ENCODE results near the gene GPR61. TPM values are rescaled to one million over a fixed set of nuclear protein-coding genes. Genes with fewer than 3 reads are reported as not detected.

Gene GPR61
- total RNA-seq, 1 donor from 2014 or later = not detected

- TF ChIP-seq CTCF (IDR thresholded peaks at IDR 0.05; ENCODE audit: unreplicated experiment) = no peak
- no peak for DNase-seq (ENCODE audit: low spot score)
Measured at GRCh38 chr1:109501644-109502363, 37.9 kb upstream of the GPR61 start.

GRCh38 chr1:109502364-109502851, 37.3 kb upstream of the GPR61 start:
- no peaks in the 10 kb centered on the region for H3K9me3 Mint-ChIP-seq (ENCODE audit: unreplicated experiment)
- peaks cover 7% of the 10 kb centered on the region for H3K36me3 Mint-ChIP-seq (ENCODE audit: low read depth, unreplicated experiment)
- H3K4me3 Mint-ChIP-seq (ENCODE audit: unreplicated experiment) = no peak overlapping the region
- H3K27ac Mint-ChIP-seq (ENCODE audit: unreplicated experiment) = no peak overlapping the region
- H3K4me1 Mint-ChIP-seq (ENCODE audit: unreplicated experiment) = peaks cover 2% of the 10 kb centered on the region
- peaks cover 2% of the 10 kb centered on the region for H3K27me3 Mint-ChIP-seq (ENCODE audit: unreplicated experiment)
- no peak for TF ChIP-seq CTCF (IDR thresholded peaks at IDR 0.05; ENCODE audit: unreplicated experiment)
- DNase-seq (ENCODE audit: low spot score) = no peak

More at GRCh38 chr1:109501644-109502363, 37.9 kb upstream of the GPR61 start:
- Mint-ChIP-seq H3K27ac (ENCODE audit: unreplicated experiment) (no peak overlapping the region), H3K4me1 (ENCODE audit: unreplicated experiment) (peaks cover 2% of the 10 kb centered on the region), H3K36me3 (ENCODE audit: low read depth, unreplicated experiment) (peaks cover 7% of the 10 kb centered on the region), H3K27me3 (ENCODE audit: unreplicated experiment) (peaks cover 2% of the 10 kb centered on the region), H3K9me3 (ENCODE audit: unreplicated experiment) (no peaks in the 10 kb centered on the region), H3K4me3 (ENCODE audit: unreplicated experiment) (no peak overlapping the region)

- no peak for TF ChIP-seq CTCF (IDR thresholded peaks at IDR 0.05; ENCODE audit: unreplicated experiment)
Measured at GRCh38 chr1:109503935-109504334, 35.7 kb upstream of the GPR61 start.

GRCh38 chr1:109504974-109505373, 34.7 kb upstream of the GPR61 start:
- peaks cover 2% of the 10 kb centered on the region for H3K4me1 Mint-ChIP-seq (ENCODE audit: unreplicated experiment)

More at GRCh38 chr1:109503935-109504334, 35.7 kb upstream of the GPR61 start:
- Mint-ChIP-seq H3K4me1 (ENCODE audit: unreplicated experiment) (peaks cover 2% of the 10 kb centered on the region), H3K36me3 (ENCODE audit: low read depth, unreplicated experiment) (peaks cover 7% of the 10 kb centered on the region), H3K4me3 (ENCODE audit: unreplicated experiment) (no peak overlapping the region), H3K9me3 (ENCODE audit: unreplicated experiment) (no peaks in the 10 kb centered on the region), H3K27me3 (ENCODE audit: unreplicated experiment) (peaks cover 13% of the 10 kb centered on the region), H3K27ac (ENCODE audit: unreplicated experiment) (no peak overlapping the region)
- DNase-seq (ENCODE audit: low spot score) = no peak

More at GRCh38 chr1:109504974-109505373, 34.7 kb upstream of the GPR61 start:
- no peak for TF ChIP-seq CTCF (IDR thresholded peaks at IDR 0.05; ENCODE audit: unreplicated experiment)
- DNase-seq (ENCODE audit: low spot score) = no peak
- Mint-ChIP-seq H3K36me3 (ENCODE audit: low read depth, unreplicated experiment) (peaks cover 7% of the 10 kb centered on the region), H3K27me3 (ENCODE audit: unreplicated experiment) (peaks cover 13% of the 10 kb centered on the region), H3K4me3 (ENCODE audit: unreplicated experiment) (no peak overlapping the region), H3K9me3 (ENCODE audit: unreplicated experiment) (no peaks in the 10 kb centered on the region), H3K27ac (ENCODE audit: unreplicated experiment) (no peak overlapping the region)
